GM21576 (cell line): ENCODE results near the gene MPHOSPH9.

Experiments used
- ATAC-seq: cut with Tn5 transposase; IDR thresholded peaks from one replicate; pipeline ENCODE4 v1.9.1; 2021; ENCODE audit warnings: mild to moderate bottlenecking, moderate library complexity; ENCODE audit not compliant: unreplicated experiment

MPHOSPH9 gene

GRCh38 chr12:123150275-123150743, 82.6 kb downstream of the MPHOSPH9 start:
- no peak for ATAC-seq

GRCh38 chr12:123149501-123150274, 83.3 kb downstream of the MPHOSPH9 start:
- no peak for ATAC-seq

- no peak for ATAC-seq
Observed at GRCh38 chr12:123149088-123149487, 83.9 kb downstream of the MPHOSPH9 start.

GRCh38 chr12:123148655-123149054, 84.3 kb downstream of the MPHOSPH9 start:
- no peak for ATAC-seq

- no peak for ATAC-seq
Observed at GRCh38 chr12:123148223-123148622, 84.7 kb downstream of the MPHOSPH9 start.

GRCh38 chr12:123145211-123145610, 87.7 kb downstream of the MPHOSPH9 start:
- no peak for ATAC-seq

- no peak for ATAC-seq
Observed at GRCh38 chr12:123143736-123144461, 89.0 kb downstream of the MPHOSPH9 start.

GRCh38 chr12:123142921-123143735, 89.8 kb downstream of the MPHOSPH9 start:
- ATAC-seq, result no peak

GRCh38 chr12:123142518-123142840, 90.5 kb downstream of the MPHOSPH9 start:
- no peak for ATAC-seq

GRCh38 chr12:123141615-123142517, 91.1 kb downstream of the MPHOSPH9 start:
- ATAC-seq, result no peak

- no peak for ATAC-seq
Observed at GRCh38 chr12:123140676-123141614, 92.0 kb downstream of the MPHOSPH9 start.

GRCh38 chr12:123139926-123140675, 92.8 kb downstream of the MPHOSPH9 start:
- ATAC-seq, result no peak

GRCh38 chr12:123135688-123136087, 97.3 kb downstream of the MPHOSPH9 start:
- no peak for ATAC-seq

- ATAC-seq, result no peak
Observed at GRCh38 chr12:123134826-123135225, 98.1 kb downstream of the MPHOSPH9 start.

- no peak for ATAC-seq
Observed at GRCh38 chr12:123134271-123134671, 98.7 kb downstream of the MPHOSPH9 start.

- no peak for ATAC-seq
Observed at GRCh38 chr12:123133701-123134100, 99.2 kb downstream of the MPHOSPH9 start.

GRCh38 chr12:123132951-123133619, 99.9 kb downstream of the MPHOSPH9 start:
- no peak for ATAC-seq

GRCh38 chr12:123131879-123132402, 101.0 kb downstream of the MPHOSPH9 start:
- ATAC-seq, result no peak
